HG03025 (cell line): ENCODE data around the gene SRRM5.
"Not testable (repeated sequence)": the region's sequence is repeated elsewhere in the genome, so short reads cannot be mapped to it uniquely, and the experiment has no call there.

Experiments
- ATAC-seq: cut with Tn5 transposase; IDR thresholded peaks from one replicate; pipeline ENCODE4 v1.9.1; 2021; ENCODE audit warnings: mild to moderate bottlenecking, moderate library complexity; ENCODE audit not compliant: unreplicated experiment, low FRiP score

Gene SRRM5

GRCh38 chr19:43635561-43635940, 23.7 kb downstream of the SRRM5 start:
- not testable (repeated sequence) for ATAC-seq

GRCh38 chr19:43636121-43636683, 24.3 kb downstream of the SRRM5 start:
- no peak for ATAC-seq

GRCh38 chr19:43638214-43638994, 26.5 kb downstream of the SRRM5 start:
- no peak for ATAC-seq

GRCh38 chr19:43638995-43639518, 27.2 kb downstream of the SRRM5 start:
- no peak for ATAC-seq

- no peak for ATAC-seq
Measured at GRCh38 chr19:43639519-43640423, 27.9 kb downstream of the SRRM5 start, which contains the start of gene CADM4. Gene CADM4 (minus strand): TSS chr19:43639850. CDS start chr19:43639790, 60 bp downstream.

GRCh38 chr19:43640424-43640757, 28.5 kb downstream of the SRRM5 start:
- ATAC-seq, result no peak

- ATAC-seq, result no peak
Measured at GRCh38 chr19:43641333-43641732, 29.4 kb downstream of the SRRM5 start.

GRCh38 chr19:43642531-43642930, 30.6 kb downstream of the SRRM5 start:
- ATAC-seq, result no peak

- ATAC-seq, result no peak
Measured at GRCh38 chr19:43643326-43643725, 31.4 kb downstream of the SRRM5 start.

- ATAC-seq, result no peak
Measured at GRCh38 chr19:43644181-43644580, 32.3 kb downstream of the SRRM5 start.

- no peak for ATAC-seq
Measured at GRCh38 chr19:43648633-43649032, 36.7 kb downstream of the SRRM5 start.

- no peak for ATAC-seq
Measured at GRCh38 chr19:43649514-43649913, 37.6 kb downstream of the SRRM5 start.

GRCh38 chr19:43650276-43650675, 38.4 kb downstream of the SRRM5 start:
- not testable (repeated sequence) for ATAC-seq

- ATAC-seq, result no peak
Measured at GRCh38 chr19:43651758-43652545, 40.1 kb downstream of the SRRM5 start.

- ATAC-seq, result no peak
Measured at GRCh38 chr19:43652546-43652874, 40.6 kb downstream of the SRRM5 start.

- ATAC-seq, result no peak
Measured at GRCh38 chr19:43656436-43656835, 44.5 kb downstream of the SRRM5 start.

- no peak for ATAC-seq
Measured at GRCh38 chr19:43658001-43658400, 46.1 kb downstream of the SRRM5 start.

GRCh38 chr19:43658494-43658893, 46.6 kb downstream of the SRRM5 start:
- ATAC-seq, result no peak

- ATAC-seq, result no peak
Measured at GRCh38 chr19:43660301-43660970, 48.5 kb downstream of the SRRM5 start.

- no peak for ATAC-seq
Measured at GRCh38 chr19:43660971-43661360, 49.1 kb downstream of the SRRM5 start.
